ENCODE measurements around the gene DPH2. TPM values are rescaled to one million over a fixed set of nuclear protein-coding genes. Genes with fewer than 3 reads are reported as not detected.

Gene DPH2
- total RNA-seq: 10 to 100 TPM; 21.4 to 31.0 TPM

- peaks cover 0 to 10% of the 10 kb centered on the region in 2 donors for H3K36me3 Mint-ChIP-seq (ENCODE audit: insufficient read depth in 2 of 2)
- H3K9me3 Mint-ChIP-seq: no peaks in the 10 kb centered on the region
- DNase-seq: peak; percentile 92 to 95
- H3K4me1 Mint-ChIP-seq (ENCODE audit: low read depth): peaks cover 39% of the 10 kb centered on the region
- ATAC-seq (replicated peaks in 1 of 2): peak; percentile 89 to 91
- H3K27me3 Mint-ChIP-seq (ENCODE audit: low read depth): no peaks in the 10 kb centered on the region
- peak within 1 kb of the TSS; percentile 58 for H3K27ac Mint-ChIP-seq
- H3K4me3 Mint-ChIP-seq: peak within 1 kb of the TSS; percentile 89 to 98
These were observed at the start of gene DPH2 for GRCh38 chr1:43969746-43970466. TSS of gene DPH2 (plus strand) at chr1:43970010. CDS start at chr1:43970176, 166 bp downstream.

- H3K4me1 Mint-ChIP-seq (ENCODE audit: low read depth): peaks cover 12% of the 10 kb centered on the region
- no peaks in the 10 kb centered on the region for H3K36me3 Mint-ChIP-seq (ENCODE audit: insufficient read depth in 2 of 2)
- no peak overlapping the region for H3K4me3 Mint-ChIP-seq
- ATAC-seq (replicated peaks in 1 of 2) (no peak), DNase-seq (no peak)
- H3K27ac Mint-ChIP-seq: no peak overlapping the region
- no peaks in the 10 kb centered on the region for H3K9me3 Mint-ChIP-seq
- H3K27me3 Mint-ChIP-seq (ENCODE audit: low read depth): no peaks in the 10 kb centered on the region
These were observed 48.8 kb upstream of the DPH2 start for GRCh38 chr1:43921022-43921421.

- DNase-seq: no peak
- H3K27ac Mint-ChIP-seq: no peak overlapping the region
- ATAC-seq (replicated peaks in 1 of 2): no peak
- no peak overlapping the region for H3K4me3 Mint-ChIP-seq
- no peaks in the 10 kb centered on the region for H3K27me3 Mint-ChIP-seq (ENCODE audit: low read depth)
- no peaks in the 10 kb centered on the region for H3K36me3 Mint-ChIP-seq (ENCODE audit: insufficient read depth in 2 of 2)
- no peaks in the 10 kb centered on the region for H3K9me3 Mint-ChIP-seq
- H3K4me1 Mint-ChIP-seq (ENCODE audit: low read depth): peaks cover 10% of the 10 kb centered on the region
These were observed 45.3 kb upstream of the DPH2 start for GRCh38 chr1:43924516-43924915.

- H3K27me3 Mint-ChIP-seq (ENCODE audit: low read depth): no peaks in the 10 kb centered on the region
- no peak overlapping the region for H3K27ac Mint-ChIP-seq
- no peak overlapping the region for H3K4me3 Mint-ChIP-seq
- H3K4me1 Mint-ChIP-seq (ENCODE audit: low read depth): peaks cover 8% of the 10 kb centered on the region
- no peaks in the 10 kb centered on the region for H3K9me3 Mint-ChIP-seq
- ATAC-seq (replicated peaks in 1 of 2): no peak
- no peak for DNase-seq
- no peaks in the 10 kb centered on the region for H3K36me3 Mint-ChIP-seq (ENCODE audit: insufficient read depth in 2 of 2)
These were observed 44.0 kb upstream of the DPH2 start for GRCh38 chr1:43925846-43926245.

GRCh38 chr1:43930168-43930948 is 39.5 kb upstream of the DPH2 start:
- no peaks in the 10 kb centered on the region for H3K9me3 Mint-ChIP-seq
- H3K4me1 Mint-ChIP-seq (ENCODE audit: low read depth): peaks cover 24% of the 10 kb centered on the region
- peaks cover 25% of the 10 kb centered on the region for H3K27me3 Mint-ChIP-seq (ENCODE audit: low read depth)
- no peak overlapping the region for H3K4me3 Mint-ChIP-seq
- H3K27ac Mint-ChIP-seq: no peak overlapping the region
- ATAC-seq (replicated peaks in 1 of 2): no peak
- no peaks in the 10 kb centered on the region for H3K36me3 Mint-ChIP-seq (ENCODE audit: insufficient read depth in 2 of 2)
- peak; percentile 29 to 33 for DNase-seq

GRCh38 chr1:43930949-43931275 is 38.9 kb upstream of the DPH2 start:
- no peak overlapping the region for H3K27ac Mint-ChIP-seq
- peaks cover 24% of the 10 kb centered on the region for H3K4me1 Mint-ChIP-seq (ENCODE audit: low read depth)
- peaks cover 29% of the 10 kb centered on the region for H3K27me3 Mint-ChIP-seq (ENCODE audit: low read depth)
- no peaks in the 10 kb centered on the region for H3K36me3 Mint-ChIP-seq (ENCODE audit: insufficient read depth in 2 of 2)
- H3K9me3 Mint-ChIP-seq: no peaks in the 10 kb centered on the region
- no peak overlapping the region for H3K4me3 Mint-ChIP-seq
- ATAC-seq (replicated peaks in 1 of 2) (no peak), DNase-seq (no peak)

- Mint-ChIP-seq H3K4me1 (ENCODE audit: low read depth) (peaks cover 24% of the 10 kb centered on the region), H3K27me3 (ENCODE audit: low read depth) (peaks cover 29% of the 10 kb centered on the region)
These were observed 37.8 kb upstream of the DPH2 start for GRCh38 chr1:43931711-43932660.

GRCh38 chr1:43932786-43933385 is 36.9 kb upstream of the DPH2 start:
- no peaks in the 10 kb centered on the region for H3K9me3 Mint-ChIP-seq
- ATAC-seq (replicated peaks in 1 of 2): no peak
- peak overlapping the region in 1 of 2 donors; percentile 72 for H3K4me3 Mint-ChIP-seq
- H3K4me1 Mint-ChIP-seq (ENCODE audit: low read depth): peaks cover 24% of the 10 kb centered on the region
- DNase-seq: no peak
- no peak overlapping the region for H3K27ac Mint-ChIP-seq
- H3K36me3 Mint-ChIP-seq (ENCODE audit: insufficient read depth in 2 of 2): no peaks in the 10 kb centered on the region
- H3K27me3 Mint-ChIP-seq (ENCODE audit: low read depth): peaks cover 29% of the 10 kb centered on the region

More at GRCh38 chr1:43931711-43932660, 37.8 kb upstream of the DPH2 start:
- Mint-ChIP-seq H3K36me3 (ENCODE audit: insufficient read depth in 2 of 2) (no peaks in the 10 kb centered on the region), H3K4me3 (no peak overlapping the region), H3K27ac (no peak overlapping the region), H3K9me3 (no peaks in the 10 kb centered on the region)
- ATAC-seq (replicated peaks in 1 of 2) (no peak), DNase-seq (no peak)

- Mint-ChIP-seq H3K27me3 (ENCODE audit: low read depth) (peaks cover 29% of the 10 kb centered on the region), H3K36me3 (ENCODE audit: insufficient read depth in 2 of 2) (no peaks in the 10 kb centered on the region), H3K4me1 (ENCODE audit: low read depth) (peaks cover 24% of the 10 kb centered on the region), H3K27ac (no peak within 1 kb of the TSS), H3K9me3 (no peaks in the 10 kb centered on the region), H3K4me3 (peak within 1 kb of the TSS; percentile 28 to 72)
- no peak for ATAC-seq (replicated peaks in 1 of 2)
- peak in 1 of 2 donors; percentile 30 for DNase-seq
These were observed 36.3 kb upstream of the DPH2 start, which contains the start of gene ARTN for GRCh38 chr1:43933386-43934100. TSS of gene ARTN (plus strand) at chr1:43933801. CDS start at chr1:43935657, 1,856 bp downstream.

GRCh38 chr1:43934101-43934985 is 35.5 kb upstream of the DPH2 start:
- ATAC-seq (replicated peaks in 1 of 2): peak; percentile 66 to 72
- Mint-ChIP-seq H3K27ac (no peak overlapping the region), H3K9me3 (no peaks in the 10 kb centered on the region), H3K4me1 (ENCODE audit: low read depth) (peaks cover 23% of the 10 kb centered on the region), H3K4me3 (peak overlapping the region; percentile 28 to 72), H3K36me3 (ENCODE audit: insufficient read depth in 2 of 2) (no peaks in the 10 kb centered on the region), H3K27me3 (ENCODE audit: low read depth) (peaks cover 29% of the 10 kb centered on the region)
- peak; percentile 79 to 80 for DNase-seq

GRCh38 chr1:43934986-43935324 is 34.9 kb upstream of the DPH2 start:
- no peaks in the 10 kb centered on the region for H3K36me3 Mint-ChIP-seq (ENCODE audit: insufficient read depth in 2 of 2)
- no peak for ATAC-seq (replicated peaks in 1 of 2)
- no peak overlapping the region for H3K27ac Mint-ChIP-seq
- no peak for DNase-seq
- peak overlapping the region in 1 of 2 donors; percentile 72 for H3K4me3 Mint-ChIP-seq
- peaks cover 17% of the 10 kb centered on the region for H3K4me1 Mint-ChIP-seq (ENCODE audit: low read depth)
- H3K27me3 Mint-ChIP-seq (ENCODE audit: low read depth): peaks cover 29% of the 10 kb centered on the region
- no peaks in the 10 kb centered on the region for H3K9me3 Mint-ChIP-seq

Measured in activated T-cell treated with anti-CD3 and anti-CD28 coated beads, Interleukin-2, amount 50 U/mL, for 72 hours (primary cell).